Stimulated activated CD4-positive, alpha-beta T cell treated with anti-CD3 and anti-CD28 coated beads, Interleukin-4, amount 100 ng/mL, for 1 hour (primary cell): ENCODE results near the gene PTPRA.
"Not testable (repeated sequence)": the region's sequence is repeated elsewhere in the genome, so short reads cannot be mapped to it uniquely, and the experiment has no call there.

ENCODE experiments used
- DNase-seq: peaks from one replicate; pipeline ENCODE4 v3.0.0-alpha.2; 2020

The PTPRA gene, protein sequence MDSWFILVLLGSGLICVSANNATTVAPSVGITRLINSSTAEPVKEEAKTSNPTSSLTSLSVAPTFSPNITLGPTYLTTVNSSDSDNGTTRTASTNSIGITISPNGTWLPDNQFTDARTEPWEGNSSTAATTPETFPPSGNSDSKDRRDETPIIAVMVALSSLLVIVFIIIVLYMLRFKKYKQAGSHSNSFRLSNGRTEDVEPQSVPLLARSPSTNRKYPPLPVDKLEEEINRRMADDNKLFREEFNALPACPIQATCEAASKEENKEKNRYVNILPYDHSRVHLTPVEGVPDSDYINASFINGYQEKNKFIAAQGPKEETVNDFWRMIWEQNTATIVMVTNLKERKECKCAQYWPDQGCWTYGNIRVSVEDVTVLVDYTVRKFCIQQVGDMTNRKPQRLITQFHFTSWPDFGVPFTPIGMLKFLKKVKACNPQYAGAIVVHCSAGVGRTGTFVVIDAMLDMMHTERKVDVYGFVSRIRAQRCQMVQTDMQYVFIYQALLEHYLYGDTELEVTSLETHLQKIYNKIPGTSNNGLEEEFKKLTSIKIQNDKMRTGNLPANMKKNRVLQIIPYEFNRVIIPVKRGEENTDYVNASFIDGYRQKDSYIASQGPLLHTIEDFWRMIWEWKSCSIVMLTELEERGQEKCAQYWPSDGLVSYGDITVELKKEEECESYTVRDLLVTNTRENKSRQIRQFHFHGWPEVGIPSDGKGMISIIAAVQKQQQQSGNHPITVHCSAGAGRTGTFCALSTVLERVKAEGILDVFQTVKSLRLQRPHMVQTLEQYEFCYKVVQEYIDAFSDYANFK

DNA sequence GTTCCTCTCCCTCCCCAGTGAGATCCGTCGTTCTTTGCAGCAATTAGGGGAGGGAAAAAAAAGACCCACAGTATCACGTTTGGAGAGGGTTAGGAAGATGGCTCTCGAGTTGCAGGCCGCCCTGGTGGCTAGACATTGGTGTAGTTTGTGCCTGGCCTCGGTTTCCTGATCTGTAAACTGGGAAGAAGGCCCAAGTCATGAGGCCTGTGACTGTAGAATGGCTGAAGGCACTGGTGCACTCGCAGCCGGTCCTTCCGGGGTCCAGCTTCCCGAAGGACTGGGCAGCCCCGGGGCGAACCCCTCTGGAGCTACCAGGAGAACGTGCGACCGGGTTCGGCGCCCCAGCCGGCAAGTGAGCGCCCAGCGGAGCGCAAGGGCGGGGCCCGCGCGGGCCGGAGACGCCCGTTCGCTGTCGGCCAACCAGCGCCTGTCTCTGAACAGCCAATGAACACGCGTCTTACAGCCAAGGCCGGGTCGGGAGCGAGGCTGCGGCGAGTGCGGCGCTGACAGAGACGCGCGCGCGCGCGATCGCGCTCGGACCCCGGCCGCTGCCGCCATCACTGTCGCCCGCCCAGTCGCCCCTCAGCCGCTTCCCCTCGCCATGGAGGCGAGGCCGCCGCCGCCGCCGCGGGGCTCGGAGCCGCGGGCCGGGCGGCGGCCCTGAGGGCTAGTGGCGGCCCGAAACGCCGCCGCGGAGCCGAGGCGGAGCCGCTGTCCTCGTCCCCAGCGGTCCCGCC, at the start of gene PTPRA:
PTPRA (plus strand) TSS at position 472 of the 737 bp plus-strand sequence. CDS start 90,797 bp downstream, outside the sequence.
- peak; percentile 92 for DNase-seq

DNA sequence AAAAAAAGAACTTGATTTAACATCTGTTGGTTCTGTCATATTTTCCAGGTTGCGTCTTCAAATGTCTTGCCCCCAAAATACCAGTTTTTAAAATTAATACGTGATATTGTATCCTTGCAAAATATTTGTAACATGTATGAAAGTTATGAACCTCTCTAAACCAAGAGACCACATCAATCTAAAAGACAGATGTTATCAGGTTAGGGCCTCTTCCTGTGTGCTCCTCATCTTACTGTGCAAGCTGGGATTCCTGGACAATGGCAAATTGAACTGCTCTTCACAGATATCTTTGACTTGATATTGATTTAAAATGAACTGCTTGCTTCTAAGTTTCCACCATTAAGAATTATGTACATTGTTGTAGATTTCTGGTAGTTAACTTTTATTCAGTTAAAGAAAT, 47.5 kb upstream of the PTPRA start:
- no peak for DNase-seq

DNA sequence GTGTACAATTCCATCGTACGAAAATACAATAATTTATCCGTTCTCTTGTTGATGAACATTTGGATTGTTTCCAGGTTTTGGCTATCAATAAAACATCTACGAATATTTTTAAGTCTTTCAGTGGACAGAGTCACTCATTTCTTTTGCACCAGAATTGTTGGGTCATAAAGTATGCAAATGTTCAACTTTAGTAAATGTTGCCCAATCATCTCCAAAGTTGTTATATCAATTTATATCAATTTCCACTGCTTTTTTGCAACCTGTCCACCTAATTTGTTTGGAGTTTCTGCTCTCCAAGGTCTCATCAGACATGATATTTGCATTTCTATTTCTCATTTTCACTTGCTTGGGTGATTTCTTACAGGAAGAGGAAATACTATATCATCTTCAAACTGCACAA, 46.6 kb upstream of the PTPRA start:
- no peak for DNase-seq

DNA sequence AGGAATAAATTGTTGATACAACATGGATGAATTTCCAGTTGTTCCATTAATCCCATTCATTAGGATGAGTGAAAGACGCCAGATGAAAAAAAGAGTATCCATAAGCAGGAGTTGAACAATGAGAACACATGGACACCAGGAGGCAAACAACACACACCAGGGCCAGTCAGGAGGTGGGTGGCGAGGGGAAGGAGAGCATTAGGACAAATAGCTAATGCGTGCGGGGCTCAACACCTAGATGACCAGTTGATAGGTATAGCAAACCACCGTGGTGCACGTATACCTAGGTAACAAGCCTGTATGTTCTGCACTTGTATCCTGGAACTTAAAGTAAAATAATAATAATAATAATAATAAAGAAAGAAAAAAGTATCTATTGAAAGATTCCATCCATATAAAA, 43.9 kb upstream of the PTPRA start:
- no peak for DNase-seq

DNA sequence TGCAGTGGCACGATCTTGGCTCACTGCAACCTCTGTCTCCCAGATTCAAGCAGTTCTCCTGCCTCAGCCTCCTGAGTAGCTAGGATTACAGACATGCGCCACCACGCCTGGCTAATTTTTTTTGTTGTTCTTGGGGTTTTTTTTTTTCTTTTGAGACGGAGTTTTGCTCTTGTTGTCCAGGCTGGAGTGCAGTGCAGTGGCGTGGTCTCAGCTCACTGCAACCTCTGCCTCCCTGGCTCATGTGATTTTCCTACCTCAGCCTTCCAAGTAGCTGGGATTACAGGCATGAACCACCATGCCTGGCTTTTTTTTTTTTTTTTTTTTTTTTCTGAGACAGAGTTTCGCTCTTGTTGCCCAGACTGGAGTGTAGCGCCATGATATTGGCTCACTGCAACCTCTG, 42.1 kb upstream of the PTPRA start:
- not testable (repeated sequence) for DNase-seq

DNA sequence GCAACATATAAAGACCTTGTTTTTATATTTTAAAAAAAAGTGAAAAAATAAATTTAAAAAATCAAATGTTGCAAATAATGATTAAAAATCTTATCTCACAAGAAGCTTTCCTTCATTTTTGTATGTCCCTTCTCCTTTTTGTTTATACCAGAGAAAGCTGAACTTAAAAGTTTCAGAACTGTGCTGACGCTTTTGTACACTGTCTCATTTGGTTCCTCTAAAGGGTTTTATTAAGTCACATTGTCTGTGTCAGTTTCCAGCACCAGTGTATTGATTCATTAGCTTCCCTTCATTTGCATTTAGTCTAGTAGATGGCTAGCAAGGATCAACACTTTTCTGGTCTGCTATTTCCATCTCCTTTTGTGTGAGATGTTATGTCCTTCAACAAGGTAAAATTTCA, 39.5 kb upstream of the PTPRA start:
- DNase-seq, result no peak

DNA sequence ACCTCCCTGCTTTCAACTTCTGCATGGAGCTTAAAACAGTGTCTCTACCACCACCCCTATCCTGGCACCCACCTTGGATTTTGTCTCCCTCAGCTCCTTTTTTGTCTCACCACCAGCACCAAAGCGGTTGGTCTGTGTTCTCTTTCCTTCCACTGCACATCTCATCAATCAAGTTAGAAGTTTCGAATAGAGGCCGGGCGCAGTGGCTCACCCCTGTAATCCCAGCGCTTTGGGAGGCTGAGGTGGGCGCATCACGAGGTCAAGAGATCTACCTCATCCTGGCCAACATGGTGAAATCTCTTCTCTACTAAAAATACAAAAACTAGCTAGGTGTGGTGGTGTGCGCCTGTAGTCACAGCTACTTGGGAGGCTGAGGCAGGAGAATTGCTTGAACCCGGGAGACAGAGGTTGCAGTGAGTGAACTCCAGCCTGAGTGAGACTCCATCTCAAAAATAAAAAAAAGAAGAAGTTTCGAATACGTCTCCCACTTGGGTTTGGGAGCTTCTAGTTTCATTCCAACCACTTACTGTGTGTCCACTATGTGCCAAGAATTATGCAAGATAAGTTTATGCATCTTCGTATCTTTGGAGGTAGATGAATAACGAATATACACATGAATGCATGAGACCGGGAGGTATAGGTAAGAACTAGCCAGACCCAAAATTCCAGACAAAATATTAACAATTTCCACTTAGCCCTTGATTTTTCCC, 38.7 kb upstream of the PTPRA start:
- no peak for DNase-seq

DNA sequence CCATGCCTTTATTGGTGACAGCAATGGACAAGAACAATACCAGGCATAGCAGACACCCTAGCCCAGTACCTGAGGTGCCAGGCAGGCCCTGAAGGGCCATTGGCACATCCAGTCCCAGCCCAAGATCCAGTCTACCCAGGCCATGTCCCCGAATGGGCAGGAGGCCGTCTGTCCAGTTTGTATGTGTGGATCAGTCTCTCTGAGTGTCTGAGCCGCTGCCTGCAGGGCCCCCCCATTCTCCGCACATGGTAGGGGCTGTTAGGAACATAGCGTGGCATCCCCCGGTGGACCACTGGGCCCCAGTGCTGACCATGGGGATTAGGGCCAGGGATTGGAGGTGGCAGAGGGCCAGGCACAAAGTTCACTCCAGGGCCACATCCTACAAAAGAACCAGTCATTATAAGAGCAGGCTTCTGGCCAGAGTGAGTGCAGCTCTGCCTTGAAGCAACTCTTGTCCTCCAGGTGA, 37.9 kb upstream of the PTPRA start:
- DNase-seq, result no peak

DNA sequence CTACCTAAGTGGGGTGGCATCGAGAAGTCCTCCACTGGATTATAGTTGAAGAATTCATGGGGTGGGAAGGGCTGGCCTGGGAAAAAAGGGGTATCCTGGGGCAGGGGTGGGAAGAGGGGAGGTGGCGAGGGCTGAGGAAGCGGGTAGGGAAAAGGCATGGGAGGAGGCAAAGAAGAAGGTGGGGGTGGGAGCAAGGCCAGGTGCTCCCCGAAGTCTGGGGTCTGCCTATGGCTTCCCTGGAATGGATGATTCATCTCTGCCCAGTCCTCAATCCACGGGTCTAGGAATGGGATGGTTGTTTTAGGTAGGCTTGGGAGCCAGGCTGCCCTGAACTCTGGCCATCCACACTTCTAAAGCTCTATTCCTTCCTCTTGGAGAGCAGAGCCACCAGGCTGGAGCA, 37.2 kb upstream of the PTPRA start:
- DNase-seq, result no peak

DNA sequence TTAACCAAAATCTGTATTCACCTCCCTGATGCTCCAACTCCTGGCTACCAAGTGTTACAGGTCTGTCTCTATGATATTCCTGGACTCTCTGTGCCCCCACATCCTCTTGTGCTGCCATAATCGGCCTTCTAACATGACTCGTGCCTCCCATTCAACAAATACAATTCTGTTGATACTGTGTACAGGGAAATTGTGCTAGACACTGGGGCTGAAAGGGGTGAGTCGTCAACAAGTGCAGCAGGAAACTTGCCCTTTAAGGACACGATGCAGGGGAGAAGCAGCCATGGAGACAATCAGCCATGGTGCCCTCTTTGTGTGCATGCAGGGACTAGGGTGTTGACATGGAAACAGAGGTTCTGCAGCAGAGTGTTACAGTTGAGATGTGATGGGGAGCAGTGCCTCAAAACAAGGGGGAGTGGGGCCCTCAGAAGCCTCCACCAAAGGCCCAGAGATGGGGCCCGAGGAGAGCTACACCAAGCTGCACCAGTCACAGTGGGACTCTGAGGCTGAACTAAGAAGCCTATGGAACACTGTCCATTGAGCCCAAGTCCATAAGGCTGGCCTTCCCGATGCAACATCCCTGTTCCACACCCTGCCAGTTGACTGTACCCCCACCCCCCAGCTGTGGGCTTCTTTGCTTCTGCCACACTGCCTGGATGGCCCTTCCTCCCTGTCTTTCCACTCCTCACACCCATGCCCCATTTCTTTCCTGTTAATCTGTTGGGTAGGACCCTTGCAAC, 35.9 kb upstream of the PTPRA start:
- no peak for DNase-seq

DNA sequence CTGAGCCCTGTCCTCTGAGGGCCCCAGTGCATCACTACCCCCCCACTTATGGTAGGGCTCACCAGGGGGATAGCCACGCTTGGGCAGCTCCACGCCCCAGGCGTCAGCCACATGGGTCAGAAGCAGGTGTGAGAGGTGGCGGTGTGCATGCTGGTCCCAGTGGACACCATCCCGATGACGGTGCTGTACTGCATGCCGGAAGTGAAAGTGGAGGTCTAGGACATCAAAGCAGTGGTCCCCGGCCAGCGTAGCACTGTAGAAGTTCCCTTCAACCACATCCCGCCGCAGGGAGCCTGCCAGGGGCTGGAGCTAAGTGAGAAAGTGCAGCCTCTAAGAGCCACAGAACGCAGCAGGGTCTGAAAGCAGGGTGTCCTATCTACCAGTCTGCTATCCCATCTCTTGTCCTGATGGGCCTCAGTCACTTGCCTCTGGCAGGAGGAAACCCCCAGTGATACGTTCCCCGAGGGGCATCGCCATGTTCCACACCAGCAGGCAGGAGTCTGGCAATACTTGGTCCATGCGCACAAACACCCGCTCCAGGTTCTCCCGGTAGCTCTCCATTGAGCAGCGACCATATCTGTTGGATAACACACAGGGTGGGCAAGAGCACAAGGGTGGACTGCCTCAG, 35.0 kb upstream of the PTPRA start:
- DNase-seq, result no peak

DNA sequence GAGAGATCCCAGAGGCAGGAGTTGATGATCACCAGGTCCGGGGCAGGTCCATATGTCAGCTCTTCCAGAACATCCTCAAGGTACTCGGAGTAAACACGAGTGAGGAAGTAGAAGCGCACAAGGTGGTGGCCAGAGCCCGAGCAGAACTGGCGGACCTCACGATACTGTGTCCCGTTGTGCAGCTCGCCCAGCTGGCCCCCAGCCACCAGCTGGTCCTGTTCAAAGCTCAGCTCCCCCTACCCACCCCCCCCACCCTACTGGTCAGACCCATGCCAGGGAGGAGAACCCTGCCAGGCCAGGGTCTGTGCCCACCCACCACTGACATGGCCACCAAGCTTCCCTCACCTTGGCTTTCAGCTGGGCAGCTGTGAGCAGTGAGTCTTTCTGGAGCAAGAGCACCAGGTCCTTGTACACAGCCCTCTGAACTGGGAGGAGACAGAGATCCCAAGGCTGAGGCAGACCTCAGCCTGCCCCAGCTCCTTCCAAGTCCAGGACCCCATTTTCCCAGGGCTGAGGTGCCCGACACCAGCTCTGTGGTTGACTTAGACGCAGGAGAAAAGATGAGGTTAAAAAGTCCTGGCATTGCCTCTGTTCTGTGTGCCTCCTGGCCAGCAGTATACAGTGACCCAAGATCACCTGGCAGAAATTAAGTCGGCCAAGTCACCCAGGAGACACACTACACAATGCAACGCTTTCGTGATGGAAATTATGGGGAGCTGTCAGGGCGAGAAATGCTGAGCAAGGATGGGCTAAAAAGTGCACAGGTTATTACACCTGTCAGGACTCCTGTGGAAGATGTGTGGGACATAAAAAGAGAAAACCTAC, 34.2 kb upstream of the PTPRA start:
- DNase-seq, result no peak

DNA sequence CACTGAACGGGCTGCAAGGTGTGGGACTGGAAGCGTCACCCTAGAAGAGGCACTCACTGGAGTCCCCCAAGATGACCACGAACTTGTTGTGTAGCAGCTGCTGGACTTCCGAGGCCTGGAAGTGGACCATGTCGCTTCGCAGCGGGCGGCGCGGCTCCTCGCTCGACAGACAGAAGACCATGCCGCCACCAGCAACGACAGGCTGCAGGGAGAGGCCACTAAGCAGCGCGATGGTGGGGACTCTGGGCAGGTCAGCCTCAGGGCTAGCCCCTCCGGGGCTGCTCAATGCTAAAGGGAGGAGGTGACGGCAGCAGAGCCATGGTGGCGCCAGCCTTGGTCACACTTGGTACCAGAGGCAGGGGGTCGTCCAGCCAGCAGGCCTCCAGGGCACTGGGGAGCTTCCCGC, 33.5 kb upstream of the PTPRA start:
- no peak for DNase-seq

DNA sequence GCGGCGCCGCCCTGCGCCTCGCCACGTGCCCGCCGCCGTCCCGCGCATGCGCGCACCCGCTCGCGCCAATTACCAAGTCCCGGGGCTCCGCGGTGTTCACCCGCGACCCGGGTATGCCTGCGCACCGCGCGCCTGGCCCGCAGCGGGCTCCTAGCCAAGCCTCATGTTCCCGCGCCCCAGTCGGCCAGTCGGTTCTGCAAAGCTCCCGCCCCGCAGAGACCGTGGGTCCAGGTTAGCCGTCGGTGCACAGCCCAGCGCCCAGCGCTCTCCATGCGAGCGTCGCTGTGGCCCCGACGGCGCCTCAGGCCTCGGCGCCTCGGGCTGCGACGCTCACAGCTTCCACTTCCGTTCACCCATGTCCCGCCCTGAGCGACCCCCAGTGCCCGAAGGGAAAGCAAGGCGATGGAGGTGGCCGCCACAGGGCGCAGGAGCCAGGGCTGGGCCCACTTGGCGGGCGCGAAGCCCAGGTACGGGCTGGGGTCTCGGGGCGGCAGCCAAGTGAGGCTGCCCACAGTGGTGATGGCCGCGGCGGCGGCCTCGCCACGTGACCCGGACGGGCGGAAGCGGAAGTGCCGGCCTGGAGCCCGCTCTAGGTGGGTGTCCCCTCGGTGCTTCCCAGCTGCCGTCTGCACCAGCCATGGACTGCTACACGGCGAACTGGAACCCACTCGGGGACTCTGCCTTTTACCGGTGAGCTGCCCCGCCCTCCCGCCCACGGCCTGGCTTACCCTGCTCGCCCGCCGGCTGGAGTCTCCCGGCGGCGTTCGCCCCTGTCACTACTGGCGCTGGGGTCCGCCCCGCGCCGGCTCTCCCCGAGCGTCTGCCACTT, 32.9 kb upstream of the PTPRA start, which contains the start of the genes PCED1A and VPS16:
PCED1A (minus strand) TSS at position 518 of the 829 bp plus-strand sequence. CDS start 743 bp downstream, outside the sequence.
VPS16 (plus strand) TSS at position 608 of the 829 bp plus-strand sequence; CDS start at position 638, 30 bp downstream.
- peak; percentile 91 for DNase-seq

DNA sequence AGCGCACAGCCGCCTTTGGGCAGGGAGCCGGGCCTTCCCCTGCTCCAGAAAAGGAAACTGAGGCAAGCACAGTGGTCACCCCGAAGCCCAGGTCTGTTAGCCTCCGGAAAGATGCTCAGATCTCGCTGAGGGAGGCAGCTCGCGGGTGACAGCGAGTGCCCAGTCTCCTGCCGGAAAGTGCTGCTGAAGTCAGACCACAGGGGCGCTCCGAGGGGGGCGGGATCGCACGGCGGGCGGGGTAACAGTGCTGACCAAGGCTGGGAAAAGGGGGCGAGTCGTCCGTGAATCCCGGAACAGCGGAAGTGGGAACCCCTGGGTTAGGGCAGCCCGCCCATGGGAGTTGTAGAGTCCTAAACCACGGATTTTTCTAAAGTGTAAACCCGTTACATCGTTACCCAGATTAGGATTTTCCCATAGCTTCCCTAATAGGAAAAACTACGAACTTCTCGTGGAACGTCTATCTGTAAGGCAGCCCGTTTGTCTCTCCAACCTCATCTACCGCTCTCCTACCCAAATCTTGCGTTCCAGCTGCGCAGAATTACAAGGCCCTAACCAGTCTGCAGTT, 32.2 kb upstream of the PTPRA start:
- peak; percentile 33 for DNase-seq

DNA sequence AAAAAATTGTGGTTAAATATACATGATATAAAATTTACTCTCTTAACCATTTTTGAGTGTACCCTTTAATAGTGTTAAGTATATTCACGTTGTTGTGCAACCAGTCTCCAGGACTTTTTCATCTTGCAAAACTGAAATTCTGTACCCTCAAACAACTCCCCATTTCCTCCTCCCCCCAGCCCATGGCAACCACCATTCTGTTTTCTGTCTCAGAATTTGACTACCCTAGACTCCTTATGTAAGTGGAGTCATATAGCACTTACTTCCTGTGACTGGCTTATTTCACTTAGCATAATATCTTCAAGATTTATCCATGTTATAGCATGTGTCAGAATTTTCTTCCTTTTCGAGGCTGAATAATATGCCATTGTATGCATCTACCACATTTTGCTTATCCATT, 27.7 kb upstream of the PTPRA start:
- DNase-seq, result no peak

DNA sequence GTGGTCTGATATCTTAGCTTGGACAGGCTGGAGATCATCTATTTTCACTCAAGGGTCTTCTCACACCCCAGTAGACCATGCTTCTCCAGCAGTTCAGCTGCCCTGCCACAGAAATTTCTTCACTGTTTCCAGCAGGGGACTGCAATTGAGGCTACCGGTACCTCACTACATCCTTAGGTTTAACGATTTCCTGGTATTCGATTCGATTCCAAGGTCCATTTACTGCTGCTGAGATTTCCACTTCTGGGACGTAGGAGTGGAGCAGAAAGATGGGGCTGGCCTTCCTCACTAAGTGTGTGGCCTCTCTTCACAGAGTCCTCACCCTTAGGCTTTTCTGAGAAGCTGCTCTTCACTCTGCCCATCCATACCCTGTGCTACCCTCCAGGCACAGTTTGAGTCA, 26.6 kb upstream of the PTPRA start:
- DNase-seq, result no peak

DNA sequence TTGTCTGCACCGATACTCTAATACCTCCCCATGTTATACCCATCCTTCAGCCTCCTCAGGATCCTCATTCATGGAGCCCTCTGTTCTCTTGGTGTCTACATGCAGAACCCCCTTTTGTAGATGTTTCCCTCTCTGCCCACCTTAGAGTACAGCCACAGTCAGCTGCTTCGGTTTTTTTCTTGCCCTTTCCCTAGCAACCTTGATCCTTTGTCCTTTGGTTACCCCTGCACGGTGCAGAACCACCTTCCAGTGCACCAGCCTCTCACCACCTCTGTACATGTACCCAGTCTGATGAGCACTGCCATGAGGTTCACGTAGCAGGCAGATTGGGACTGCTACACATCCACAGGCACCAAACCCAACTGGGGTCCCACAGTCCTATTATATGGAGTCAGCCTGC, 25.5 kb upstream of the PTPRA start:
- no peak for DNase-seq

DNA sequence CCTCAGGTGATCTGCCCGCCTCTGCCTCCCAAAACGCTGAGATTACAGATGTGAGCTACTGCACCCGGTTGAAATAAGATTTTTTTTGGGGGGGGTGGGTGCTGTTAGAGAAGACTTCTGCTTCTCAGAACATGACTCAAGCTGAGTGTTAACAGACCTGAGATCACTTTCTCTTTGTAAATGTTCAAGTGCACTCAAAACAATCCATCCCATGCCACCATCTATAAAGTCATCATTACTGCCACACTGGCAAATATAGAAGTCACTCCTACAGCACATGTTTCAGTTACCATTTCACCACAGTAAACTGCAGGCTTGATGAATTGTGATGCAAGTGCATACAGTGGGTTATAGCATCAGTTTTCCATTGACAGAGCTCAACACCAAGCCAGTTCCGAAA, 23.8 kb upstream of the PTPRA start:
- DNase-seq, result no peak
